HL-60 (cell line): ENCODE data around the gene COMP.

ENCODE experiments used
- DNase-seq, 2 experiments: peaks; one replicate each; pipeline ENCODE4 v3.0.0-alpha.2; 2010 to 2020; ENCODE audit warnings: low read depth in 1 of 2, low spot score in 1 of 2
- H3K27ac ChIP-seq: fragments of 250-450 bp; sonication (Bioruptor Pico); replicated peaks from 2 replicates; pipeline ENCODE4 v1.5.1; 2020; ENCODE audit warnings: mild to moderate bottlenecking, moderate library complexity
- H3K27me3 ChIP-seq: fragments of 250-450 bp; sonication (Bioruptor Pico); 2 replicates; pipeline ENCODE4 v1.5.1; 2021; ENCODE audit warnings: mild to moderate bottlenecking, moderate library complexity; ENCODE audit not compliant: insufficient read depth, poor library complexity, severe bottlenecking
- H3K4me3 ChIP-seq: replicated peaks from 2 replicates; pipeline ENCODE4 v1.5.1; 2011; ENCODE audit warnings: mild to moderate bottlenecking, control low read depth, low read length; ENCODE audit not compliant: insufficient read depth
- CTCF ChIP-seq: IDR thresholded peaks from one replicate; pipeline ENCODE4 v1.5.1; 2011; ENCODE audit warnings: low read length, control low read depth, inconsistent platforms; ENCODE audit not compliant: insufficient read depth
- GABPA ChIP-seq: IDR thresholded peaks from 2 replicates; pipeline ENCODE4 v1.6.1; 2012; ENCODE audit warnings: low read depth
- POLR2AphosphoS5 ChIP-seq: IDR thresholded peaks from 2 replicates; pipeline ENCODE4 v1.6.1; 2012; ENCODE audit warnings: low read depth
- SPI1 ChIP-seq: IDR thresholded peaks from 2 replicates; pipeline ENCODE4 v1.6.1; 2012; ENCODE audit warnings: low read depth, mild to moderate bottlenecking, borderline replicate concordance
- TF ChIP-seq, protein P1 (sequence below): IDR thresholded peaks from 2 replicates; pipeline ENCODE4 v1.6.1; 2012; ENCODE audit warnings: low read depth; ENCODE audit not compliant: insufficient replicate concordance

Gene COMP

GRCh38 chr19:18799389-18799970 is 8.4 kb upstream of the COMP start:
- no peak for TF ChIP-seq CTCF
- H3K27ac ChIP-seq = no peak overlapping the region
- DNase-seq = no peak
- H3K4me3 ChIP-seq = no peak overlapping the region
- peaks cover 30% of the 10 kb centered on the region for H3K27me3 ChIP-seq

- TF ChIP-seq GABPA = no peak
- no peak for TF ChIP-seq SPI1
- TF ChIP-seq POLR2AphosphoS5 = no peak
- no peak for TF ChIP-seq CTCF
- TF ChIP-seq, protein P1, sequence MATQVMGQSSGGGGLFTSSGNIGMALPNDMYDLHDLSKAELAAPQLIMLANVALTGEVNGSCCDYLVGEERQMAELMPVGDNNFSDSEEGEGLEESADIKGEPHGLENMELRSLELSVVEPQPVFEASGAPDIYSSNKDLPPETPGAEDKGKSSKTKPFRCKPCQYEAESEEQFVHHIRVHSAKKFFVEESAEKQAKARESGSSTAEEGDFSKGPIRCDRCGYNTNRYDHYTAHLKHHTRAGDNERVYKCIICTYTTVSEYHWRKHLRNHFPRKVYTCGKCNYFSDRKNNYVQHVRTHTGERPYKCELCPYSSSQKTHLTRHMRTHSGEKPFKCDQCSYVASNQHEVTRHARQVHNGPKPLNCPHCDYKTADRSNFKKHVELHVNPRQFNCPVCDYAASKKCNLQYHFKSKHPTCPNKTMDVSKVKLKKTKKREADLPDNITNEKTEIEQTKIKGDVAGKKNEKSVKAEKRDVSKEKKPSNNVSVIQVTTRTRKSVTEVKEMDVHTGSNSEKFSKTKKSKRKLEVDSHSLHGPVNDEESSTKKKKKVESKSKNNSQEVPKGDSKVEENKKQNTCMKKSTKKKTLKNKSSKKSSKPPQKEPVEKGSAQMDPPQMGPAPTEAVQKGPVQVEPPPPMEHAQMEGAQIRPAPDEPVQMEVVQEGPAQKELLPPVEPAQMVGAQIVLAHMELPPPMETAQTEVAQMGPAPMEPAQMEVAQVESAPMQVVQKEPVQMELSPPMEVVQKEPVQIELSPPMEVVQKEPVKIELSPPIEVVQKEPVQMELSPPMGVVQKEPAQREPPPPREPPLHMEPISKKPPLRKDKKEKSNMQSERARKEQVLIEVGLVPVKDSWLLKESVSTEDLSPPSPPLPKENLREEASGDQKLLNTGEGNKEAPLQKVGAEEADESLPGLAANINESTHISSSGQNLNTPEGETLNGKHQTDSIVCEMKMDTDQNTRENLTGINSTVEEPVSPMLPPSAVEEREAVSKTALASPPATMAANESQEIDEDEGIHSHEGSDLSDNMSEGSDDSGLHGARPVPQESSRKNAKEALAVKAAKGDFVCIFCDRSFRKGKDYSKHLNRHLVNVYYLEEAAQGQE = no peak
- no peak for DNase-seq
Measured at GRCh38 chr19:18798384-18799352, 7.6 kb upstream of the COMP start.

DNA sequence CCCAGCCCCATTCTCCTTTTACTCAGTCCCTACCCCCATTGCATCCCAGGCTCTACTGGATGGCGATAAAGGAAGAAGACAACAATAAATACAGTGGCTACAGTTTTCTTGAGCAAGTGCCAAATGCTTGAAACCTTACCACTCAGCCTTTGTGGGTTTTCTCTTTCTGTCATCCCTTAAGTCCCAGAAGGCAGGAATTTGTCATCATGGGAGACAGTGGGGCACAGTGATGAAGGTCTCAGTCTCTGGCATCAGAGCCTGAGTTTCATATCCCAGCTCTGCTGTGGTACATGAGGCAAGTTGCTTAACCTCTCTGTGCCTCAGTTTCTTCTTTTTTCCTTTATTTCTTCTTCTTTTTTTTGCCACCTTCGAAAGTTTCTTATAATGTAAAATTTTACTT is 5.1 kb upstream of the COMP start:
- DNase-seq = no peak
- H3K27ac ChIP-seq = no peak overlapping the region
- TF ChIP-seq GABPA (no peak), SPI1 (no peak), CTCF (no peak), POLR2AphosphoS5 (no peak)
- TF ChIP-seq, protein P1 = no peak
- H3K27me3 ChIP-seq = peaks cover 45% of the 10 kb centered on the region
- no peak overlapping the region for H3K4me3 ChIP-seq

More at GRCh38 chr19:18798384-18799352, 7.6 kb upstream of the COMP start:
- peaks cover 32% of the 10 kb centered on the region for H3K27me3 ChIP-seq
- H3K27ac ChIP-seq = no peak overlapping the region
- no peak overlapping the region for H3K4me3 ChIP-seq
